Heart right ventricle (tissue), 16 donors: ENCODE data around the gene KLF1. TPM values are rescaled to one million over a fixed set of nuclear protein-coding genes. Genes with fewer than 3 reads are reported as not detected.

Experiments
- ATAC-seq, 8 donors: fragments of 200-7000 bp; cut with Tn5 transposase; one replicate each; pipeline ENCODE4 v1.9.1; 2020; ENCODE audit warnings: mild to moderate bottlenecking in 8 of 8, moderate library complexity in 8 of 8, moderate number of reproducible peaks in 1 of 8
- DNase-seq, 2 donors: peaks; one replicate each; pipeline ENCODE4 v3.0.0-alpha.2; 2020
- H3K27ac ChIP-seq, 10 donors: fragments of 200-600 bp; sonication (generic) in 2 of 10; one replicate each; pipeline versions ENCODE4 v1.5.0 to v1.8.0; 2020 to 2022; ENCODE audit warnings: mild to moderate bottlenecking in 3 of 10
- H3K27me3 ChIP-seq, 7 donors: fragments of 200-600 bp; one replicate each; pipeline ENCODE4 v1.8.0; 2021 to 2022; ENCODE audit warnings: mild to moderate bottlenecking in 2 of 7
- H3K36me3 ChIP-seq, 9 donors: fragments of 200-600 bp; sonication (generic) in 1 of 9; one replicate each; pipeline versions ENCODE4 v1.5.0 to v1.8.0; 2020 to 2022; ENCODE audit warnings: mild to moderate bottlenecking in 2 of 9
- H3K4me1 ChIP-seq, 9 donors: fragments of 200-600 bp; sonication (generic) in 1 of 9; one replicate each; pipeline versions ENCODE4 v1.5.0 to v1.8.0; 2020 to 2022; ENCODE audit warnings: mild to moderate bottlenecking in 4 of 9
- H3K4me3 ChIP-seq, 10 donors: fragments of 200-600 bp; sonication (generic) in 2 of 10; one replicate each; pipeline versions ENCODE4 v1.5.0 to v1.8.0; 2020 to 2022; ENCODE audit warnings: mild to moderate bottlenecking in 7 of 10, moderate library complexity in 2 of 10
- H3K9me3 ChIP-seq, 11 donors: fragments of 200-600 bp in 10 of 11; sonication (generic) in 2 of 11; one replicate each; pipeline versions ENCODE4 v1.5.0 to v1.8.0; 2013 to 2022; ENCODE audit warnings: mild to moderate bottlenecking in 2 of 11, control low read depth in 1 of 11, moderate library complexity in 1 of 11
- WGBS, 2 donors: extraction: QIAGEN DNeasy Blood & Tissue Kit; methylation state at CpG; one replicate each; pipeline ENCODE4 v1.1.7; 2013; ENCODE audit warnings: inconsistent platforms in 1 of 2; 5-methylcytosine and 5-hydroxymethylcytosine counted together
- intact Hi-C, 10 donors: fragments of 100-400 bp; cut with DNase I; formaldehyde crosslinking; loops; one replicate each; pipeline versions ENCODE4 v1.11.1 to v1.14.2; 2022
- polyA plus RNA-seq, 2 donors: library from polyadenylated mRNA; stranded (reverse); fragments of 200-250 nt; gene quantifications; one replicate each; pipeline ENCODE4 v1.2.3, GENCODE V29; 2013
- total RNA-seq, 10 donors: library from RNA; stranded (reverse); fragmentation: NEBNext Ultra II Directional in 3 of 10; extraction: Animal tissue kit (Norgen Biotek cat#: 25700) in 3 of 10; gene quantifications; one replicate each; pipeline versions ENCODE4 v1.2.1 to v1.2.4, GENCODE V29; 2021 to 2023
- TF ChIP-seq, protein P1 (sequence below), 9 donors: fragments of 200-600 bp; sonication (generic) in 2 of 9; IDR thresholded peaks; one replicate each; pipeline versions ENCODE4 v1.5.0 to v1.8.0; 2021 to 2022; ENCODE audit warnings: antibody characterized with exemption in 9 of 9, mild to moderate bottlenecking in 5 of 9, moderate library complexity in 1 of 9
- donor health status: Arrhythmogenic right ventricular cardiomyopathy.
- donor health status: ischemic (EF 13 %, LVEDD 7.1; RV severe dilation, severe dysfunction).
- donor health status: healthy with polysubstance abuse.
- donor health status: DM: no; HTN: yes; CAD: no.
- donor health status: DM: no; HTN: no; CAD: no.
- donor health status: ischemic (EF 25% LVEDD 6.9; RV normal size, moderate dysfunction).
- donor health status: ischemic (EF 25% LVEDD 5.7; RV mildly dilated, moderate dysfunction).
- donor health status: healthy.
- donor health status: DM: yes; HTN: yes; CAD: no.
- donor health status: Ischemic cardiomyopathy.
- donor health status: ischemic (EF 35%, LVEDD 5.7; RV mildly dilated, moderate dysfunction).
- donor health status: nonischemic (EF 11% LVEDD 7.7; RV severe dilation, severe dysfunction).
- donor health status: DM: yes; HTN: yes; CAD: no.
- donor health status: PGD.
- donor health status: ischemic (EF 29% LVEDD 5.4; RV normal size, mild dysfunction).
- donor health status: nonischemic (EF 23%, LVEDD 6.1; RV moderate dilation, normal function).

Gene KLF1
- total and polyA plus RNA-seq, 12 donors = 0.13 TPM; not detected in 11

GRCh38 chr19:12868540-12869112, 18.4 kb downstream of the KLF1 start:
- TF ChIP-seq, protein P1, sequence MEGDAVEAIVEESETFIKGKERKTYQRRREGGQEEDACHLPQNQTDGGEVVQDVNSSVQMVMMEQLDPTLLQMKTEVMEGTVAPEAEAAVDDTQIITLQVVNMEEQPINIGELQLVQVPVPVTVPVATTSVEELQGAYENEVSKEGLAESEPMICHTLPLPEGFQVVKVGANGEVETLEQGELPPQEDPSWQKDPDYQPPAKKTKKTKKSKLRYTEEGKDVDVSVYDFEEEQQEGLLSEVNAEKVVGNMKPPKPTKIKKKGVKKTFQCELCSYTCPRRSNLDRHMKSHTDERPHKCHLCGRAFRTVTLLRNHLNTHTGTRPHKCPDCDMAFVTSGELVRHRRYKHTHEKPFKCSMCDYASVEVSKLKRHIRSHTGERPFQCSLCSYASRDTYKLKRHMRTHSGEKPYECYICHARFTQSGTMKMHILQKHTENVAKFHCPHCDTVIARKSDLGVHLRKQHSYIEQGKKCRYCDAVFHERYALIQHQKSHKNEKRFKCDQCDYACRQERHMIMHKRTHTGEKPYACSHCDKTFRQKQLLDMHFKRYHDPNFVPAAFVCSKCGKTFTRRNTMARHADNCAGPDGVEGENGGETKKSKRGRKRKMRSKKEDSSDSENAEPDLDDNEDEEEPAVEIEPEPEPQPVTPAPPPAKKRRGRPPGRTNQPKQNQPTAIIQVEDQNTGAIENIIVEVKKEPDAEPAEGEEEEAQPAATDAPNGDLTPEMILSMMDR (IDR thresholded peaks at IDR 0.05) = no peak
- intact Hi-C loops = no loop called here
- Histone ChIP-seq H3K9me3 (peaks cover 0 to 4% (median 0%) of the 10 kb centered on the region in 11 donors), H3K4me1 (peaks cover 0 to 16% (median 9%) of the 10 kb centered on the region in 9 donors), H3K4me3 (no peak overlapping the region), H3K36me3 (no peaks in the 10 kb centered on the region), H3K27me3 (peaks cover 0 to 24% (median 17%) of the 10 kb centered on the region in 7 donors), H3K27ac (no peak overlapping the region)
- no peak for ATAC-seq
- 94 to 95% methylated on average over 10 of the region's 10 CpGs for WGBS, 2 donors
- DNase-seq = no peak

GRCh38 chr19:12867120-12868099, 19.6 kb downstream of the KLF1 start:
- Histone ChIP-seq H3K27me3 (peaks cover 0 to 26% (median 17%) of the 10 kb centered on the region in 7 donors), H3K27ac (no peak overlapping the region), H3K9me3 (no peaks in the 10 kb centered on the region), H3K4me3 (peak overlapping the region in 8 of 10 donors; percentile 22 to 44 (median 42)), H3K4me1 (peaks cover 0 to 10% (median 7%) of the 10 kb centered on the region in 9 donors), H3K36me3 (no peaks in the 10 kb centered on the region)
- intact Hi-C loops = no loop called here
- TF ChIP-seq, protein P1 (IDR thresholded peaks at IDR 0.05) = no peak
- DNase-seq (peak in 1 of 2 donors; percentile 55), ATAC-seq (peak; percentile 45 to 67 (median 52))
- 11 to 12% methylated on average over 51 of the region's 51 CpGs for WGBS, 2 donors

- 85 to 90% methylated on average over 29 of the region's 29 CpGs for WGBS, 2 donors
- no peak overlapping the region for H3K4me3 ChIP-seq
- TF ChIP-seq, protein P1 (IDR thresholded peaks at IDR 0.05) = no peak
- intact Hi-C loops = no loop called here
- H3K9me3 ChIP-seq = no peaks in the 10 kb centered on the region
- no peaks in the 10 kb centered on the region for H3K36me3 ChIP-seq
- H3K27ac ChIP-seq = no peak overlapping the region
- H3K4me1 ChIP-seq = peaks cover 0 to 10% (median 7%) of the 10 kb centered on the region in 9 donors
- H3K27me3 ChIP-seq = peaks cover 0 to 26% (median 17%) of the 10 kb centered on the region in 7 donors
- ATAC-seq (no peak), DNase-seq (no peak)
Measured at GRCh38 chr19:12866416-12867119, 20.4 kb downstream of the KLF1 start.
